OCI-LY7 (cell line): Measurements from ENCODE around the gene ABHD12B.

Experiments
- CTCF ChIP-seq: fragments of 200-600 bp; sonication (generic); conservative IDR thresholded peaks from 2 replicates; pipeline ENCODE4 v1.5.1; 2014; ENCODE audit warnings: mild to moderate bottlenecking, antibody characterized with exemption, low read length, moderate library complexity, mixed read lengths
- EZH2phosphoT487 ChIP-seq: fragments of 200-600 bp; sonication (generic); IDR thresholded peaks from 2 replicates; pipeline ENCODE4 v1.6.1; 2018; ENCODE audit warnings: low read depth, borderline replicate concordance, mild to moderate bottlenecking, mixed run types, antibody characterized with exemption, low read length, moderate library complexity, mixed read lengths

- TF ChIP-seq CTCF (no peak), EZH2phosphoT487 (no peak)
Measured at GRCh38 chr14:50829489-50830043, 42.3 kb upstream of the ABHD12B start.
